ENCODE measurements around the gene FAM83D.

FAM83D gene

DNA sequence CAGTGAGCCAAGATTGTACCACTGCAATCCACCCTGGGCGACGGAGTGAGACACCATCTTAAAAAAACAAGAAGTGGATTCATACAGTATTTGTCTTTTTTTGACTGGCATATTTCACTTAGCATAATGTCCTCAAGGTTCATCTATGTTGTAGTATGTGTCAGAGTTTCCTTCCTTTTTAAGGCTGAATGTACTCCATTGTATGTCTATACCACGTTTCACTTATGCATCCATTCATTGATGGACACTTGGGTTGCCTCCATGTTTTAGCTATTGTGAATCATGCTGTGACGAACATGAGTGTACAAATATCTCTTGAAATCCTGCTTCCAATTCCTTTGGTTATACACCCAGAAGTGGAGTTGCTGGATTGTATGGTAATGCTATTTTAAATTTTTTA lies 28.9 kb upstream of the FAM83D start:
- H3K36me3 ChIP-seq (ENCODE audit: insufficient read depth, low read length) = no peaks in the 10 kb centered on the region
- H3K27me3 ChIP-seq (ENCODE audit: control insufficient read depth, insufficient read depth, low read length) = peaks cover 52% of the 10 kb centered on the region
- no peak overlapping the region for H3K4me2 ChIP-seq (ENCODE audit: low read length)
- no peaks in the 10 kb centered on the region for H3K9me3 ChIP-seq (replicated peaks; ENCODE audit: low read length)
- no peak overlapping the region for H3K4me3 ChIP-seq (ENCODE audit: low read length)
- no peak overlapping the region for H3K9ac ChIP-seq (ENCODE audit: low read depth, low read length)
- H3K4me1 ChIP-seq (ENCODE audit: control insufficient read depth, insufficient read depth, low read length) = no peaks in the 10 kb centered on the region

DNA sequence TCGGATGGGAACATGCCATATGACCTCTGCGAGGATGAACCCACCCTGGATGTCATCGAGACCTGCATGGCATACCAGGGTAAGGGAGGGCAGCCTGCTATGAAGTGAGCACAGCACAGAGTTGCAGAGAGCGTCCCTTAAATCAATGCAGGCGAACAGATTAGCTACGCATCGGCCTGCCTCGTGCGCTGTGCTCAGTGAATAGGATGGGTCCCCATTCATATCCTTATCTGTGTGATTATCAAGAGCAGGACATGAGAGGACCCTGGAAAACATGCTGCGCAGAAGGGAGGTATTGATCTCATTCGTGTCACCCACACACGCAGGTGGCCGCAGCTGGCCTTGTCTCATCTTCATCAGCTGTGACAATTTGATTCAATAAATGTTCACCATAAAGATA lies 25.6 kb upstream of the FAM83D start:
- Histone ChIP-seq H3K36me3 (ENCODE audit: insufficient read depth, low read length) (no peaks in the 10 kb centered on the region), H3K9ac (ENCODE audit: low read depth, low read length) (no peak overlapping the region), H3K4me3 (ENCODE audit: low read length) (no peak overlapping the region), H3K27me3 (ENCODE audit: control insufficient read depth, insufficient read depth, low read length) (peaks cover 30% of the 10 kb centered on the region), H3K9me3 (replicated peaks; ENCODE audit: low read length) (no peaks in the 10 kb centered on the region), H3K4me2 (ENCODE audit: low read length) (no peak overlapping the region), H3K4me1 (ENCODE audit: control insufficient read depth, insufficient read depth, low read length) (no peaks in the 10 kb centered on the region)

DNA sequence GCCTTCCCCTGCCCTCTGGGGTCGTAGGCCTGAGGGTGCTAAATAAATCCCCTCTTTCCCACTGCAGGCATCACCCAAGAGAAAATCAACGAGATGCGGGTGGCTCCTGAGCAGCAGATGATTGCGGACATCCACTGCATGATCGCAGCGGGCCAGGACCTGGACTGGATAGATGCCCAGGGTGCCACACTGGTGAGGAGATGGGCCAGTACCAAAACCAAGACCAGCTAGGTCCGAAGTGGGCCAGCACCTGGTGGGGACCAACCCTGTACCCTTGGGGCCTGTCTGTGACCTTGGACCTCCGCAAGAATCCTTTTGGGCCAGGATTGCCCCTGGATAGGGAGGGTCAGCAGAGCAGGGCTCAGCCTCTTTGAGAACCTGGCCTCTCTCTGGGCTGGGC lies 23.6 kb upstream of the FAM83D start:
- Histone ChIP-seq H3K4me2 (ENCODE audit: low read length) (no peak overlapping the region), H3K36me3 (ENCODE audit: insufficient read depth, low read length) (no peaks in the 10 kb centered on the region), H3K9me3 (replicated peaks; ENCODE audit: low read length) (no peaks in the 10 kb centered on the region), H3K4me1 (ENCODE audit: control insufficient read depth, insufficient read depth, low read length) (no peaks in the 10 kb centered on the region), H3K27me3 (ENCODE audit: control insufficient read depth, insufficient read depth, low read length) (peaks cover 33% of the 10 kb centered on the region), H3K4me3 (ENCODE audit: low read length) (no peak overlapping the region), H3K9ac (ENCODE audit: low read depth, low read length) (no peak overlapping the region)

DNA sequence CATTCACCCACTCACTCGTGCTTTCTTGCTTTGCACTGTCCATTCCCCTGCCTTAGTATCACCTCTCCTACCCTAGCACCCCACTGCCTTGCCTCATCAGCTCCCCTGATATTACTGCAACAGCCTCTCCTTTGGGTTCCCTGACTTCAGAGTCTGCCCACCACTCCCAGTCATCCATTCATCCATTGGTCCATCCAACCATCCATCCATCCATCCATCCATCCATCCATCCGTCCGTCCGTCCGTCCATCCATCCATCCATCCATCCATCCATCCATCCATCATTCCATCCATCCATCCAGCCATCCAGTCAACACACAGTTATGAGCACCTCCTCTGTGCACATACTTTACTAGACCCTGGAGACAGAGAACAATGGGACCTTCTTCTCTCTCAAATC lies 22.9 kb upstream of the FAM83D start:
- Histone ChIP-seq H3K4me3 (ENCODE audit: low read length) (no peak overlapping the region), H3K36me3 (ENCODE audit: insufficient read depth, low read length) (no peaks in the 10 kb centered on the region), H3K9me3 (replicated peaks; ENCODE audit: low read length) (no peaks in the 10 kb centered on the region), H3K27me3 (ENCODE audit: control insufficient read depth, insufficient read depth, low read length) (peaks cover 33% of the 10 kb centered on the region), H3K9ac (ENCODE audit: low read depth, low read length) (no peak overlapping the region), H3K4me2 (ENCODE audit: low read length) (no peak overlapping the region), H3K4me1 (ENCODE audit: control insufficient read depth, insufficient read depth, low read length) (no peaks in the 10 kb centered on the region)

DNA sequence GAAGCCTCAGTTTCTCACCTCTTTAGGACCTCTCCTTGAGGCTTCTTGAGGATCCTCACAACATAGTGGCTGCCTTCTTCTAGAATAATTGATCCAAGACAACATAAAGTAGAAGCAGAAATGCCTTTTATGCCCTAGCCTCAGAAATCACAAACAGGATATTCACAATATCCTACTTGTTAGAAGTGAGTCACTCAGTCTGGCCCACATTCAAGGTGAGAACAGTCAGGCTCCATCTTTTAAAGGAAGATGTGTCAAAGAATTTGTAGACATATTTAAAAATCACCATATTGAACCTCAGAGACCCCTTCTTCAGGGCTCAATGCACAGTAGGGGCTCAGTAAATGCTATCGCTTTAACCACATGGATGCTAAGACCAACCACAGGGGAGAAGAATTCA lies 20.8 kb upstream of the FAM83D start:
- Histone ChIP-seq H3K4me1 (ENCODE audit: control insufficient read depth, insufficient read depth, low read length) (no peaks in the 10 kb centered on the region), H3K27me3 (ENCODE audit: control insufficient read depth, insufficient read depth, low read length) (peaks cover 35% of the 10 kb centered on the region), H3K36me3 (ENCODE audit: insufficient read depth, low read length) (no peaks in the 10 kb centered on the region), H3K4me2 (ENCODE audit: low read length) (no peak overlapping the region), H3K9me3 (replicated peaks; ENCODE audit: low read length) (no peaks in the 10 kb centered on the region), H3K9ac (ENCODE audit: low read depth, low read length) (no peak overlapping the region), H3K4me3 (ENCODE audit: low read length) (no peak overlapping the region)

DNA sequence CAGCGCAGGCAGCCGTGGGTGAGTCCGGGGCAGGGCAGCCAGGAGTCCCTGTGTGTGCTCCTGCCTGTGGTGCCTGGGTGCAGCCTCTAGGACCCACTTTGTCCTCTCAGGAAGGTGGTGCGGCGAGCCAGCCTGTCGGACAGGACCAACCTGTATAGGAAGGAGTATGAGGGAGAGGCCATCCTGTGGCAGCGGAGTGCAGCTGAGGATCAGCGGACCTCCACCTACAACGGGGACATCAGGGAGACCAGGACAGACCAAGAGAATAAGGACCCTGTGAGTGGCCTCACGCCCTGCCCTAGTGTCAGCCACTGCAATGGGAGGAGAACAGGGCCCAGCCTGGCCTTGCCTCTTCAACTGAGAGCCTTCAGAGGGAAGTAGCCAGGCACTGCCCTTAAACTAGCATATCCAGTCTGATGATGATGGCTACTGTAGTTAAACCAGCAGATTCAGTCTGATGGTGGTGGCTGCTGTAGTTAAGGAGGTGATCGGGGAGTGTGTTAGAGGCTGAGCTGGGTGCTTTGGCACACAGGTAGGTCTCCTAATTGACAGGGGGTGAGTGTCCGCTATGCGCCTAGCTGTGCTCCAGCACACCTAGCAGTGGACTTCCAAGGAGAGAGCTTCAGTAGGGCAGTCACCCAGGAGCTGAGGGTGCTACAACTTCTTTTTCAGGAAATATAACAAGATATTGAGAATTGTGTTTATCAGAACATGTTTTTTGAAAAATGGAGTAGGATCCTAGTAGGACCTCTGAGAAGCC lies 18.1 kb upstream of the FAM83D start:
- H3K36me3 ChIP-seq (ENCODE audit: insufficient read depth, low read length) = no peaks in the 10 kb centered on the region
- no peaks in the 10 kb centered on the region for H3K9me3 ChIP-seq (replicated peaks; ENCODE audit: low read length)
- H3K4me2 ChIP-seq (ENCODE audit: low read length) = no peak overlapping the region
- no peak overlapping the region for H3K4me3 ChIP-seq (ENCODE audit: low read length)
- H3K9ac ChIP-seq (ENCODE audit: low read depth, low read length) = no peak overlapping the region
- H3K4me1 ChIP-seq (ENCODE audit: control insufficient read depth, insufficient read depth, low read length) = no peaks in the 10 kb centered on the region
- peaks cover 32% of the 10 kb centered on the region for H3K27me3 ChIP-seq (ENCODE audit: control insufficient read depth, insufficient read depth, low read length)

DNA sequence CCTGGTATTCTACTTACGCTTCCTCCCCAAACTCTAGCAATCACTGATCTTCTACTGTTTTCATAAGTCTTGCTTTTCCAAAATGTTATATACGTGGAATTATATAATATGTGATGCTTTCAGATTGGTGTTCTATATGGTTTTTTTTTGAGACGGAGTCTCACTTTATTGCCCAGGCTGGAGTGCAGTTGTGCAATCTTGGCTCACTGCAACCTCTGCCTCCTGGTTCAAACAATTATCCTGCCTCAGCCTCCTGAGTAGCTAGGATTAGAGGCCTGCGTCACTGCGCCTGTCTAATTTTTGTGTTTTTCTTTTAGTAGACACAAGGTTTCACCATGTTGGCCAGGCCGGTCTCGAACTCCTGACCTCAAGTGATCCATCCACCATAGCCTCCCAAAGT lies 10.9 kb upstream of the FAM83D start:
- peaks cover 38% of the 10 kb centered on the region for H3K27me3 ChIP-seq (ENCODE audit: control insufficient read depth, insufficient read depth, low read length)
- no peak overlapping the region for H3K9ac ChIP-seq (ENCODE audit: low read depth, low read length)
- H3K4me2 ChIP-seq (ENCODE audit: low read length) = no peak overlapping the region
- H3K4me3 ChIP-seq (ENCODE audit: low read length) = no peak overlapping the region
- no peaks in the 10 kb centered on the region for H3K4me1 ChIP-seq (ENCODE audit: control insufficient read depth, insufficient read depth, low read length)
- no peaks in the 10 kb centered on the region for H3K9me3 ChIP-seq (replicated peaks; ENCODE audit: low read length)
- H3K36me3 ChIP-seq (ENCODE audit: insufficient read depth, low read length) = no peaks in the 10 kb centered on the region

DNA sequence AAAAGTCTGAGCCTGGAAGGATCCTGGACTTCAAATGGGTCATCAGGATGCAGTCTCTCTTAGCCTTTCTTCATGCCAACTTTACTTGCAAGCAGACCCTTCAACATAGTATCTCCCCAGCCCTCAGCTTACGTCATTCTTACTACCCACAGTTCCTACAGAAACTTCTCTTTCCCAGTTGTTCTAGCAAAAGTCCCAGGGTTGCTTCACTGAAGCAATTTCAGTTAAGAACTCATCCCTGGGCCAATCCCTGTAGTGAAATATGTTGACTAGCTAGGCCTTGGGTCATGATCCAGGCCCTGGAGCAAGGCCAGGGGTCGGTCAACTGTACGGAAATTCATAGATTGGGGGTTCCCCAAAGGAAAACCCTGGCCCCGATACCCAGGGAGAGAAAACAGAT lies 8.6 kb upstream of the FAM83D start:
- no peaks in the 10 kb centered on the region for H3K4me1 ChIP-seq (ENCODE audit: control insufficient read depth, insufficient read depth, low read length)

DNA sequence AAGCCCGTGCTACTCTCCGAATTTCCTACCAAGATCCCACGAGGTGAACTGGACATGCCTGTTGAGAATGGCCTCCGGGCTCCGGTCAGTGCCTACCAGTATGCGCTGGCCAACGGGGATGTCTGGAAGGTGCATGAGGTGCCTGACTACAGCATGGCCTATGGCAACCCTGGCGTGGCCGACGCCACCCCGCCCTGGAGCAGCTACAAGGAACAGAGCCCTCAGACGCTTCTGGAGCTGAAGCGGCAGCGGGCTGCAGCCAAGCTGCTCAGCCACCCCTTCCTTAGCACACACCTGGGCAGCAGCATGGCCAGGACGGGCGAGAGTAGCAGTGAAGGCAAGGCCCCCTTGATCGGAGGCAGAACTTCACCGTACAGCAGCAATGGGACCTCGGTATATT lies 8.0 kb upstream of the FAM83D start:
- no peak overlapping the region for H3K9ac ChIP-seq (ENCODE audit: low read depth, low read length)
- H3K36me3 ChIP-seq (ENCODE audit: insufficient read depth, low read length) = no peaks in the 10 kb centered on the region
- no peaks in the 10 kb centered on the region for H3K4me1 ChIP-seq (ENCODE audit: control insufficient read depth, insufficient read depth, low read length)
- H3K4me2 ChIP-seq (ENCODE audit: low read length) = no peak overlapping the region
- peaks cover 60% of the 10 kb centered on the region for H3K27me3 ChIP-seq (ENCODE audit: control insufficient read depth, insufficient read depth, low read length)
- no peaks in the 10 kb centered on the region for H3K9me3 ChIP-seq (replicated peaks; ENCODE audit: low read length)
- no peak overlapping the region for H3K4me3 ChIP-seq (ENCODE audit: low read length)

More for the DNA sequence above, 8.6 kb upstream of the FAM83D start:
- Histone ChIP-seq H3K27me3 (ENCODE audit: control insufficient read depth, insufficient read depth, low read length) (peaks cover 57% of the 10 kb centered on the region), H3K9me3 (replicated peaks; ENCODE audit: low read length) (no peaks in the 10 kb centered on the region), H3K9ac (ENCODE audit: low read depth, low read length) (no peak overlapping the region), H3K36me3 (ENCODE audit: insufficient read depth, low read length) (no peaks in the 10 kb centered on the region), H3K4me2 (ENCODE audit: low read length) (no peak overlapping the region), H3K4me3 (ENCODE audit: low read length) (no peak overlapping the region)

DNA sequence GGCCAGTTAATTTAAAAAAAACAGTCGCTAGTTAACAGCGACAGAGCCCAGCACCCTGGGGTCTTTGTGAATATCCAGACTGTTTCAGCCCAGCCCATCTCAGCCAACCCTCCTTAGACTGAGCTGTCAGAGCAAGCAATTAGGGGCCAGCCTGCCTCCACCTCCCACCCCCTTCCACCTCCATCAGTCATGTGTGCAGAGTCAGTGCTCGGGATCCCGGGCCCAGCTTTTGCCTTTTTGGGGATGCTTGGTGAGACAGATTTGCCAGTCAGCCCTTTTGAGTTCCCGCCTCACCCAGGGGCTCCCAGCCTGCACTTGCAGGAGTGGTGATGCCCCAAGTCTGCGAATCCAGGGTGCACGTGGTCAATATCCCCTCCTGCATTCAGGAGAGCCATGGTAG lies 6.5 kb upstream of the FAM83D start:
- no peaks in the 10 kb centered on the region for H3K36me3 ChIP-seq (ENCODE audit: insufficient read depth, low read length)
- H3K27me3 ChIP-seq (ENCODE audit: control insufficient read depth, insufficient read depth, low read length) = peaks cover 57% of the 10 kb centered on the region
- H3K4me1 ChIP-seq (ENCODE audit: control insufficient read depth, insufficient read depth, low read length) = no peaks in the 10 kb centered on the region
- H3K4me3 ChIP-seq (ENCODE audit: low read length) = no peak overlapping the region
- no peak overlapping the region for H3K4me2 ChIP-seq (ENCODE audit: low read length)
- no peaks in the 10 kb centered on the region for H3K9me3 ChIP-seq (replicated peaks; ENCODE audit: low read length)
- H3K9ac ChIP-seq (ENCODE audit: low read depth, low read length) = no peak overlapping the region

DNA sequence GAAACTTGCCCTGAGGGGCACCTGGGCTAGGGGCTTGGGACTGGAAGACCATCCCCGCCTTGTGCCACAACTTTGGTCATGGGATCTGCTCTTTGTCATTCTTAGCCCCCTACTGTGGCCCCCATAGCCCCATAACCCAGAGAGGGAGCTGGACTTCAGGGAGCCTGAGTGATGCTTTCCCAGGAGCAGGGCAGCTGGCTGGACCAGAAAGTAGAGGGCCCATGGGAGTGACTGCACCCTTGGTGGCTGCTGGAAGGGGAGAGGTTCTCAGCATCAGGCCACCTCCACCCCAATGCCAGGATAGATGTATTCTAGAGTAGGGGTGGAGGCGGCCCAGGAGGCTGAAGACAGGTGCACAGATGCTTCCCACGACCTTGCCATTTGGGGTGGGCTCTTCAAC lies 5.8 kb upstream of the FAM83D start:
- H3K4me3 ChIP-seq (ENCODE audit: low read length) = no peak overlapping the region
- peaks cover 57% of the 10 kb centered on the region for H3K27me3 ChIP-seq (ENCODE audit: control insufficient read depth, insufficient read depth, low read length)
- H3K36me3 ChIP-seq (ENCODE audit: insufficient read depth, low read length) = no peaks in the 10 kb centered on the region
- no peaks in the 10 kb centered on the region for H3K4me1 ChIP-seq (ENCODE audit: control insufficient read depth, insufficient read depth, low read length)
- H3K9me3 ChIP-seq (replicated peaks; ENCODE audit: low read length) = no peaks in the 10 kb centered on the region
- H3K4me2 ChIP-seq (ENCODE audit: low read length) = no peak overlapping the region
- no peak overlapping the region for H3K9ac ChIP-seq (ENCODE audit: low read depth, low read length)

DNA sequence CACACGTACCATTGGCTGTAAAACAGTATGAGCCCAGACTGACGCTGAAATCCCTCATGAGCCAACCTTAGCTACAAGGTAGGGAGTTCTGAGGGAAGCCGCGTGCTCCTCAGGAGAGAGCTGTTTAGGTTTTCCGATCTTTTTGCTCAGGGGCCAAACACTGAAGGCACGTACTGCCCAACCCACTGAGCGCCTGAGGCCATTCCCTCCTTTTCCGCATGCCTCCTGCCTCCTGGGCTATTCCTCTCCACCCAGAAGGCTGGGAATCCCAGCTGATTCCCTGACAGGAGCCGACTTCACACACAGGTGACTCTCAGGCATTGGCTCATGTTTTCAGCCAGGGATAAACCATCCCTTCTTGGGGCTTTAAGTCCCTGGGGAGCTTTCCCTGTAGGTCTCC lies 5.4 kb upstream of the FAM83D start:
- no peak overlapping the region for H3K9ac ChIP-seq (ENCODE audit: low read depth, low read length)
- no peak overlapping the region for H3K4me2 ChIP-seq (ENCODE audit: low read length)
- no peak overlapping the region for H3K4me3 ChIP-seq (ENCODE audit: low read length)
- H3K4me1 ChIP-seq (ENCODE audit: control insufficient read depth, insufficient read depth, low read length) = no peaks in the 10 kb centered on the region
- no peaks in the 10 kb centered on the region for H3K36me3 ChIP-seq (ENCODE audit: insufficient read depth, low read length)
- H3K27me3 ChIP-seq (ENCODE audit: control insufficient read depth, insufficient read depth, low read length) = peaks cover 54% of the 10 kb centered on the region
- H3K9me3 ChIP-seq (replicated peaks; ENCODE audit: low read length) = no peaks in the 10 kb centered on the region

All from skeletal muscle satellite cell (primary cell).